HEK293 (cell line): Measurements from ENCODE around the gene ACSBG1.

ENCODE experiments used
- CTCF ChIP-seq: fragments of 450-650 bp; formaldehyde crosslinking; IDR thresholded peaks from 2 replicates; pipeline ENCODE4 v1.5.1; 2016; ENCODE audit warnings: missing biosample characterization, missing genetic modification characterization
- PRDM2 ChIP-seq: fragments of 450-650 bp; formaldehyde crosslinking; IDR thresholded peaks from 2 replicates; pipeline ENCODE4 v1.5.1; 2016; ENCODE audit warnings: missing biosample characterization, missing genetic modification characterization, borderline replicate concordance
- SP7 ChIP-seq: fragments of 450-650 bp; formaldehyde crosslinking; IDR thresholded peaks from 2 replicates; pipeline ENCODE4 v1.5.1; 2016; ENCODE audit warnings: missing biosample characterization, missing genetic modification characterization
- YY1 ChIP-seq: fragments of 450-650 bp; formaldehyde crosslinking; IDR thresholded peaks from 2 replicates; pipeline ENCODE4 v1.5.1; 2018; ENCODE audit warnings: missing biosample characterization, missing genetic modification characterization
- ZBTB10 ChIP-seq: fragments of 450-650 bp; formaldehyde crosslinking; IDR thresholded peaks from 2 replicates; pipeline ENCODE4 v1.5.1; 2016; ENCODE audit warnings: missing biosample characterization, missing genetic modification characterization
- ZBTB7A ChIP-seq: fragments of 450-650 bp; formaldehyde crosslinking; IDR thresholded peaks from 2 replicates; pipeline ENCODE4 v1.5.1; 2016; ENCODE audit warnings: low read depth, missing biosample characterization, missing genetic modification characterization
- ZNF175 ChIP-seq: fragments of 450-650 bp; formaldehyde crosslinking; IDR thresholded peaks from 2 replicates; pipeline ENCODE4 v1.5.1; 2016; ENCODE audit warnings: missing biosample characterization, missing genetic modification characterization
- ZNF548 ChIP-seq: fragments of 450-650 bp; formaldehyde crosslinking; IDR thresholded peaks from 2 replicates; pipeline ENCODE4 v1.5.1; 2016; ENCODE audit warnings: missing biosample characterization, missing genetic modification characterization
- ZNF792 ChIP-seq: fragments of 450-650 bp; formaldehyde crosslinking; IDR thresholded peaks from 2 replicates; pipeline ENCODE4 v1.5.1; 2016; ENCODE audit warnings: missing biosample characterization, missing genetic modification characterization
- ZNF843 ChIP-seq: fragments of 450-650 bp; formaldehyde crosslinking; IDR thresholded peaks from 2 replicates; pipeline ENCODE4 v1.5.1; 2016; ENCODE audit warnings: missing biosample characterization, missing genetic modification characterization

GRCh38 chr15:78251136-78251535 lies 16.8 kb upstream of the ACSBG1 start:
- no peak for TF ChIP-seq CTCF
- TF ChIP-seq ZNF548 (tag by site-specific recombination): no peak
- TF ChIP-seq ZNF843 (tag by site-specific recombination): no peak
- no peak for TF ChIP-seq SP7 (tag by site-specific recombination)
- no peak for TF ChIP-seq ZBTB7A (tag by site-specific recombination)
- no peak for TF ChIP-seq ZNF792
- TF ChIP-seq YY1 (tag by site-specific recombination): no peak
- TF ChIP-seq ZBTB10 (tag by site-specific recombination): no peak
- TF ChIP-seq PRDM2 (tag by site-specific recombination): no peak
- no peak for TF ChIP-seq ZNF175 (tag by site-specific recombination)
